Bronchial epithelial cell (primary cell): ENCODE measurements around the gene LRMDA. TPM values are rescaled to one million over a fixed set of nuclear protein-coding genes. Genes with fewer than 3 reads are reported as not detected.

Experiments used
- total RNA-seq: library from RNA; depleted of rRNA; stranded (reverse); fragments of >200 nt; gene quantifications from 2 replicates; pipeline ENCODE4 v1.2.1, GENCODE V29; 2014

The LRMDA gene
- total RNA-seq, 1 donor from 2014 or later, result 1.6 TPM

Other genes starting within 250 kb of the LRMDA start
- 144 and 270 TPM in 2 replicates for gene VDAC2, start 220.8 kb upstream of the LRMDA start, total RNA-seq
- 11.8 and 21.6 TPM in 2 replicates for gene COMTD1, start 195.7 kb upstream of the LRMDA start, total RNA-seq
- gene ZNF503, start 29.9 kb upstream of the LRMDA start, total RNA-seq, result 2.1 and 2.6 TPM in 2 replicates